ENCODE results near the gene TFB2M.
"Not testable (repeated sequence)": the region's sequence is repeated elsewhere in the genome, so short reads cannot be mapped to it uniquely, and the experiment has no call there.

Gene TFB2M, protein sequence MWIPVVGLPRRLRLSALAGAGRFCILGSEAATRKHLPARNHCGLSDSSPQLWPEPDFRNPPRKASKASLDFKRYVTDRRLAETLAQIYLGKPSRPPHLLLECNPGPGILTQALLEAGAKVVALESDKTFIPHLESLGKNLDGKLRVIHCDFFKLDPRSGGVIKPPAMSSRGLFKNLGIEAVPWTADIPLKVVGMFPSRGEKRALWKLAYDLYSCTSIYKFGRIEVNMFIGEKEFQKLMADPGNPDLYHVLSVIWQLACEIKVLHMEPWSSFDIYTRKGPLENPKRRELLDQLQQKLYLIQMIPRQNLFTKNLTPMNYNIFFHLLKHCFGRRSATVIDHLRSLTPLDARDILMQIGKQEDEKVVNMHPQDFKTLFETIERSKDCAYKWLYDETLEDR

DNA sequence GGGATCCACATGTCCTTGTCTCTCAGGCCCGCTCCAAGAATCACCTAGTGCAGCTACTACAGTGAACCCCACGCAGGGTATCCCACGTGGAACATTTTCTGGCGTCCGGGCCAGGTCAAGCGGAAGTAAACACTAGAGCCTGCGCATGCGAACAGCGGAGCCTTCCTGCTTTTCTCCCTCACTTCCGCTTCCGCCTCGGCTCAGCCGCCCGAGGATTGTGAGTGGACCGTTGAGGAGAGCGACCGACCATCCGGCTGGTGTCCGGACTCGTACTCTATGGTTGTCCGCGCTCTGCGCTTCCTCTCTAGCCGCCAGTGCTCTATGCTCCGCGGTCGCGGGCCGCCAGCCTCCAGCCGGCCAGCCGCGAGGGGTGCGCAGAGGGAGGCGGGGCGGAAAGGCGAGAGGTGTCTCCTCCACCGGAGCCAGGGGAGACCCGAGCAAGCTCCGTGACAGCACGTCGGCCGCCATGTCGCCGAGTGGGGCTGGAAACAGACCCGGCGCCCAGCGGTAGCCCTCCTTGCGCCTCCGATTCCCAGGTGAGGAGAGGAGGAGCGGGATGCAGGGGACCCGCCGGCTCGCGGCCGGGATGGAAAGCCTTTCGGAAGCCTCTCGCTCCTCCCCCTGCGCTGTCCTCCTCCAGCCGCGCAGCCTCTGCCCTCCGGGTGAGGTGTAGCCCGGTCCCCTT, at the start of gene TFB2M, which contains the start of gene CNST:
Gene TFB2M (minus strand): TSS at position 134 of the 685 bp plus-strand sequence. CDS start 123 bp downstream, at position 11.
Gene CNST (plus strand): TSS at position 329 of the 685 bp plus-strand sequence. CDS start 25,107 bp downstream, outside the sequence.
- peak; percentile 97 for FAIRE-seq

DNA sequence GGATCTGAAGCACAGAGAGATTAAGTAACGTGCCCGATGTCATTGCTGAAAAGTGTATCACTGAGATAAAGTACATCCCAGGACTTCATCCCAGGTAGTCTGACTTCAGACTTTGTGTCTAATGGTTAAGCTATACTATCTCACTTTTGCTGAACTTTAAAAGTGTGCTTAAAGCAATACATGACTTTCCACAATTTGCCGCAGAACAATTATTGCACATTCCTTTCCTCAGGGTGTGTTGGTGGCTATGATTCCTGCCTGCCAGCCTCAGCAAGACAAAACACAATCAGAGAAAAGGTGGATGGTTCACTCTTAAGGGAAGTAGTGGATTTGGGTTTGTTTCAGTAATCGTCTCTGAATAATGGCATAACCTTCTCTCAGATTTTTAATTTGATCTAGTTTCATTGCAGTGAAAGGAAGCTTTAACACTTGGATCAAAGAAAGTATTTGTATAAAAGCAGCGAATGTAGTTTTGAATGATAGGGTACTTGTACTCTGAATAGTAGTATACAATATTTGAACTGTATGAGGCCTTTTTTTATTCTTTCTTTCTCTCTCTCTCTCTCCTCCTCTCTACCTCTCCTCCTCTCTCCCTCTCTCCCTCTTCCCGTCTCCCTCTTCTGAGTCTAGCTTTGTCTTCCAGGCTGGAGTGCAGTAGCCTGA, 47.2 kb upstream of the TFB2M start:
- no peak for FAIRE-seq

DNA sequence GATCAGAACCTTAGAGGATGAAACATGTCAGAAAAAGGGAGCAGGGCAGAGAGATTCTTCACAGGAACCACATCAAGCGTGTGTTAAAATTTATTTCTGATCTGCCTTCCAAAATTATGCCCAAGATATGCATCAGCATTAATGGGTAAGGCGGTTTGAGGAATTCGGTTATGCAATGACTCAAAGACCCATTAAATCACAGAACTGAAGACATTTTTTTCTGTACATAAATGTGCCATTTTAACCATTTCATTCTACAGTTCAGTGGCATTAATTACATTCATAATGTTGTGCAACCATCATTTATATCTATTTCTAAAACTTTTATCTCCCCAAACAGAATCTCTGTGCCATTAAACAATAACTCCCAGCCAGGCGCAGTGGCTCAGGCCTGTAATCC, 43.6 kb upstream of the TFB2M start:
- no peak for FAIRE-seq

DNA sequence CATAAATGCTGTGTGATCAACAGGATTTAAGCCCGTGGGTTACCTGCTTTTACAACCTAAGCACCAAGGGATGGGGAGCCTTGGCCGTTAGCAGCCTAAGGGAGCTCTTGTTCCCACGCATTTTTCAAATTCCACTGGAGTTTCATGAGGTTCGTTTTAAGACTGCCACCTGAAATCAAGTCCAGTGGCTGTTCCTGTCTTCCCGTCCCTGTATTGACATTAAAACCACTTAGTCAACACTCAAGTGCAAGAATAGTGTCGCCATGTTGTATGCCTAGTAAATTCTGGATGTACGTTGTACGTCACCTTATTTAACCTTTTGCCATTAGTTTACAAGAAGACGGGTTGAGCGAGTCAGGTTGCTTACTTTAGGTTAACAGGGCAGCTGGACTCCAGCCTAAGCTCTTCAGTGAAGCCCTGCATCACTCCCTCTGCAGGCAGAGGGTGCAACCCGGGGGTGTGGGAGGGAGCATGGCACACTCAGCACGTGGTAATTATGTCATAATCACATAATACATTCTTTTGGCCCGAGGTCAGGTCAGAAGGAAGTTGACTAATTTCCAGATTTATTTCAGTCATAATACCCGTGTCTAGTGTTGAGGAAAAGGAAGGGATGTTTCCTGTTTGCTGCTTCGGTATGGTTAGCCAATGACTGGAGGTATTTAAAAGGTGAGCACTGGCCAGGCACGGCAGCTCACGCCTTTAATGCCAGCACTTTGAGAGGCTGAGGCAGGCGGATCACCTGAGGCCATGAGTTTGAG, 42.7 kb upstream of the TFB2M start:
- FAIRE-seq = no peak

DNA sequence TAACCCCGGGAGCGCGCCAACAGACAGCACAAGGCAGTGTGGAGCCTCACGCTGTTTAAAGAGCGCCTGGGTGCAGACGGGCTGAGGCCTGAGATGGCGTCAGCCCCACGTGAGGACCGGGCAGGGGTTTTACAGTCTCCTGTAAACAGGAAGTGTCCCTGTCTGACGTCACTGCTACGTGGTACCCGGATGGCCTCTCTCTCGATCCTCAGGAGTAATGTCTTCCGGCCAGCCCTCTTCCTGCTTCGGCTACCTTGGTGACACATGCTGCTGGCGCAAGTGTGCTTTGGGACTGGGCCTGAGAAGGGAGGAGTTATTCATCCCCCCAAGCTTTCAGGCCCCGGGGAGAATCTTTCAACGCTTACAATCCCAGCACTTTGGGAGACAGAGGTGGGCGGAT, 41.4 kb upstream of the TFB2M start:
- no peak for FAIRE-seq

DNA sequence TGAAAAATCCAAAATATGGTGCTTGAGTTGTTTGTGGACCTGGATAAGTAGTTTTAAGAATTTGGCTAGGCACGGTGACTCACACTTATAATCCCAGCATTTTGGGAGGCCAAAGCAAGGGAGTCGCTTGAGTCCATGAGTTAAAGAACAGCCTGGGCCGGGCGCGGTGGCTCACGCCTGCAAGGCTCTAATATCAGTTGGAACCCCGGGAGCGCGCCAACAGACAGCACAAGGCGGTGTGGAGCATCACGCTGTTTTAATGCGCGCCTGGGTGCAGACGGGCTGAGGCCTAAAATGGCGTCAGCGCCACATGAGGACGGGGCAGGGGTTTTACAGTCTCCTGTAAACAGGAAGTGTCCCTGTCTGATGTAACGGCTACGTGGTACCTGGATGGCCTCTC, 39.2 kb upstream of the TFB2M start:
- not testable (repeated sequence) for FAIRE-seq

DNA sequence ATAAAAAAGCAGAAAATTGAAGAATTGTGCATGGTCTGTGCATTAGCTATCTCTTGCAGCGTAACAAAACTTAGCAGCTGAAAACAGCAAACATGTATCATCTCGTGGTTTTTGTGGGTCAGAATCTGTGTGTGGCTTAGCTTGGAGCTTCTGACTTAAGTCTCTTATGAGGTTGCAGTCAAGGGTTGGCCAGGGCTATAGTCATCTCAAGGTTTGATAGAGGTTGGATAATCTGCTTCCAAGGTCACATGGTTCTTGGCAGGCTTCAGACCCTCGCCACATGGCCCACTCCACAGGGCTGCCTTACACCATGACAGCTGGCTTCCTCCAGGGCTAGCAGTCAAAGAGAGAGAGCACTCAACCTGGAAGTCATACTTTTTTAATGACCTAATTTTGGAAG, 36.1 kb upstream of the TFB2M start:
- FAIRE-seq = no peak

DNA sequence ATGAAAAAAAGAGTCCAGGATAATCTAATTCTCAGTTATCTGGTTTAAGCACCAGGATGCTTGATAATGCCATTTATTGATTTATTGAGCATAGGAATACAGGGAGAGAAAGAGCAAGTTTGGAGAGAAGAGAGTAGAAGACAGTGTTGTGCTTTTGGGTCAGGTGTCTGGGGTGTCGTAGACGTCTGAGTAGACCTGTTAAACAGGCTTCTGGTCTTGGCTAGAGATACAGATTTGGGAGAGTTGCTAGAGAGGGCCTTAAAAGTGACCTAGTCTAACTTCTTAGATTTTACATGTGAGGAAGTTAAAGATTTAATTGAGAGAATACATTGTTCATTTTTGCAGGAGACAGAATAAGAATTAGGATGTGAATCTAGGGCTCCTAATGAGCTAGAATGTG, 34.5 kb upstream of the TFB2M start:
- no peak for FAIRE-seq

DNA sequence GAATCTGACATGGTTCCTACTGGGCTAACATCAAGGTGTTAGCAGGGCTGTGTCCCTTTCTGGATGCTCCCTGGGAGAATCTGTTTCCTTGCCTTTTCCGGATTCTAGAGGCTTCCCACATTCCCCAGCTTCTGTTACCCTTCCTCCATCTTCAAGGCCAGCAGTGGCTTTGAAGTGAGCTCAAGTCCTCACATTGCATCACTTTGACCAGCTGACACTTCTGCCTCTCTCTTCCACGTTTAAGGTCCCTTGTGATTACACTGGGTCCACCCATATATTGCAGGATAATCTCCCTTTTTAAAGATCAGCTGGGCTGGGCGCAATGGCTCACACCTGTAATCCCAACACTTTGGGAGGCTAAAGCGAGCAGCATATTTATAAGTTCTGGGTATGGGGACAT, 33.3 kb upstream of the TFB2M start:
- FAIRE-seq = no peak

DNA sequence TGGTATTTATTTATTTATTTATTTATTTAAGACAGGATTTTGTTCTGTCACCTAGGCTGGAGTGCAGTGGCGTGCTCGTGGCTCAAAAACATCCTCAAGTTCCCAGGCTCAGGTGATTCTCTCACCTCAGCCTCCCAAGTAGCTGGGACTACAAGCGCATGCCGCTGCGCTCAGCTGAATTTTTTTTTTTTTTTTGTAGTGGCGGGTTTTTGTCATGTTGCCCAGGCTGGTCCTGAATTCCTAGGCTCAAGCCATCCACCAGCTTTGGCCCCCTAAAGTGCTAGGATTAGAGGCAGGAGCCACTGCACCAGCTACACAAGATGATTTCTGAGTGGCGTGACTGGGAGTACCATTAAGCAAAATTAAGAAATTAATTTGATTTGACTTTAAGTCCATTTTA, 31.9 kb upstream of the TFB2M start:
- FAIRE-seq = no peak

DNA sequence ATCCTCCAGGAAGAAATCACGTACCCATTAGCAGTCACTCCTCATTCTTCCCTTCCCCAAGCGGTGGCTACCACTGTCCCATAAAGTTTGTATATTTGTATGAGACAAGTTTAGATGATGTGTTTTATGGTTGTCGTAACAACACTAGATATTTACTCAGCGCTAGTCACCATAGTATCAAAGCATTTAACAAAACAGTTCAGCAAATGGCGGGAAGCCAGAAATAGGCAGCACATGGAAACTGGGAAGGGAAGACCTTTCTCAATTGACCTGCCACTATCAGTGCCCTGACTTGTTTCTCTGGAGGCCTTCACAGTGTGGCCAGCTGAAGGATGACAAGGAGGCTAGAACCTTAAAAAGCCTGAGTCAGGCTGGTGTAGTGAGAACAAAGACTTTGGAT, 31.3 kb upstream of the TFB2M start:
- no peak for FAIRE-seq

DNA sequence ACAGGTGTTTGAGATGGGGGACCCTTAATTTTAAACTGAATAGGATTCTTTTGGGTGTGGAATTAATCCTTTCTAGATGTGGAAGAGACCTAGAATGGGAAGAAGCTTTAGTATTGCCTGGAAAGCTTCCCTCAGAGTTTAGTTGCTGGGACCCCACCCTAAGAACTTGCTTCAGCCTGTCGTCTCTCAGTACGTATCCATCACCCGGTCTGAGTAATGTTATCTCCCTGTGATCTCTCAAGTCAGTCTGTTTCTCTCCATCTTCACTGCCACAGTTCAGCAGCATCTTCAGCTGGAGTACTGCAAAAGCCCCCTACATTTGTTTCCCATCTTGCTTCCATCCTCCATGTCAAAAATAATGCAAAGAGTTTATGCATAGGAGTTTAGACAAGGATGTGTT, 29.1 kb upstream of the TFB2M start:
- FAIRE-seq = no peak

DNA sequence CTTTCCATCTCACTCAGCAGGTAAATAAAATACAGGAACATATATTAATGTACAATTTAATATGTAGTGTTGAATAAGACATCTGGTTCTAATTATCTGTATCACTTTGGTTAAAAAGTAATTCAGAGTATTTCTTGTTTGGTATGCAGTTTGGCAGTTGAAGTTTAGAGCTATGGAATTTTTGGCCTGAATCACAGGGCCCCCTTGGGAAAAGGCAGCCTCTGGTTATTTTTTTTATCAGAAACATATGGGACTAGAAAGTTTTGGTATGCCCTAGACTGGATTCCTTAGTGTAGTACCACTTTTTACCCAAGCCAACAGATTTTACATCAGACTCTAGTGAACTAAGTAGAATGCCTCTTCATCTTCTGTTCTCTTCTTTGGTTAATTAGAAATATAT, 26.6 kb upstream of the TFB2M start:
- no peak for FAIRE-seq

DNA sequence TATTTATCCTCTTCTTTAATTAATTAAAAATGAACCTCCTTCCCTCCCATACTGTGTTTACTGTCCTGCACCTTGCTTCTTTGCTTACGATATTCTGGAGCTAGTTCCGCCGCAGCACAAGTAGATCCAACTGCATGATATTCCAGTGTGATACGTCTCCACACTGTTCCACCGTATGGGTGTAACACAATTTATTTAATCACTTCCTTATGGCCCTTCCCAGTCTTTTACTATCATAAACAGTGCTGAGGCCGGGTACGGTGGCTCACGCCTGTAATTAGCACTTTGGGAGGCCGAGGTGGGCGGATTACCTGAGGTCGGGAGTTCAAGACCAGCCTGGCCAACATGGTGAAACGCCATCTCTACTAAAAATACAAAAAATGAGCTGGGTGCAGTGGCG, 25.9 kb upstream of the TFB2M start:
- FAIRE-seq = no peak

DNA sequence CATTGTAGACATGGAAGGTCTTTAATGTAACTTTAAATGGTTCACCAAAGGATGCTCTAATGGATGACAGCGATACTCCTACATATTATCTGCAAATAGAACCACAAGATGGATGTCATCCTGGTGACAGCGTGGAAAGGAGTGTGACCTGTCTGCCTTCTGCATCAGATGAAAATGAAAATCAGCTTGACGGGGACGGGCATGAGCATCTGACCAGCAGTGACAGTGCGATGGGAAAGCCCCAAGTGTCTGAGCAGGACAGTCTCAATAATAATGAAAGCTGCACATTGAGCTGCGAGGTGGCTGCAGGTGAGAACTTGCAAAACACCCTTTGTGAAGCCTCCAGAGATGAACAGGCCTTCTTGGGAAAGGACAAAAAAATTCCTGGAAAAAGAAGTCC, 25.4 kb upstream of the TFB2M start:
- FAIRE-seq = no peak

DNA sequence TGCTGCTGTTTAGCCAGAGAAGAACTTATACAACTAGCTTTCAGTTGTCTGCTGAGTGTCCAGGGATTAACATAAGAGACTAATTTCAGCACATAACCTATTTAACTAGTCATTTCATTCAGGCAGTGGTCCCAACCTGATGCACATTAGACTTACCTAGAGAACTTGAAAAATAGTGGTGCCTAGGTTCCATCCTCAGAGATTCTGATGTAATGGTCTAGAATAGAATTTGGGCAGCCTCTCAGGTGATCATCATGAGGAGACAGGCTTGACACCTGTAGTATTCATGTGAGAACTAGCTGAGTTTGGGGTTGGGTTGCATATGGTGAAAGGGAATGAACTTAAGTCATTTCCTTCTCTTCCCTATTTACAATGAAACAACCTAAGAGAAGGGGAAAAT, 25.0 kb upstream of the TFB2M start:
- no peak for FAIRE-seq

DNA sequence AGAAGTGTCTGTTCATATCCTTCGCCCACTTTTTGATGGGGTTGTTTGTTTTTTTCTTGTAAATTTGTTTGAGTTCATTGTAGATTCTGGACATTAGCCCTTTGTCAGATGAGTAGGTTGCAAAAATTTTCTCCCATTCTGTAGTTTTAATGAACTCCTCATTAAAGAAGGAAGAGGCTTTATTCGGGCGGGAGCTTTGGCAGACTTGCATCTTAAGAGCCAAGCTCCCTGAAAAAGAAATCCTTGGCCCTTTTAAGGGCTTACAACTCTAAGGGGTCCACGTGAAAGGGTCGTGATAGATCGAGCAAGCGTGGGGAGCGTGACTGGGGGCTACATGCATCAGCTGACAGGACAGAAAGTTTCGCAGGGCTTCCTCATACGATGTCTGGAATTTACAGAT, 23.9 kb upstream of the TFB2M start:
- not testable (repeated sequence) for FAIRE-seq

DNA sequence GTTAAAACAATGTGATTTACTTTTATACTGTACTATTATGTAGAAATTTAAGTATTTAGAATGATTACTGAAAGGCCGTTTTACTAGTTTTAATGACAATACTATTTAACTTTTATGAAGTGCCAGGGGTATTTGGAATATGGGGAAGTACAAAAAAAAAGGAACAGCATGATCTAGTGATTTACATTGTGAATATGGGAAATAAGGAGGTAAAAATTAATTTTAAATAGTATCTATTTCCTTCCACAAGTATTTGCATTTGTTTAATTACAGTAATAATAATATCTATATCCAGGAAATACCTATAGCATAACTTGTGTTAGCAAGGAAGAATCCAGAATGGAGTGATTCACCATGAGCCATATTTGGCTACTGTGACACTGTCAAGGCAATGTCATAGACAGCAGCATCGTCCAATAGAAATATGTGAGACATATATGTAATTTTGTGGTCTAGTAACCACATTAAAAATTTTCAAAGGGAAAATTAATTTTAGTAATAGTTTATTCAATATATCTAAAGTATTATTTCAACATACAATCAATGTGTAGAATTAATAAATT, 22.2 kb upstream of the TFB2M start:
- FAIRE-seq = no peak

DNA sequence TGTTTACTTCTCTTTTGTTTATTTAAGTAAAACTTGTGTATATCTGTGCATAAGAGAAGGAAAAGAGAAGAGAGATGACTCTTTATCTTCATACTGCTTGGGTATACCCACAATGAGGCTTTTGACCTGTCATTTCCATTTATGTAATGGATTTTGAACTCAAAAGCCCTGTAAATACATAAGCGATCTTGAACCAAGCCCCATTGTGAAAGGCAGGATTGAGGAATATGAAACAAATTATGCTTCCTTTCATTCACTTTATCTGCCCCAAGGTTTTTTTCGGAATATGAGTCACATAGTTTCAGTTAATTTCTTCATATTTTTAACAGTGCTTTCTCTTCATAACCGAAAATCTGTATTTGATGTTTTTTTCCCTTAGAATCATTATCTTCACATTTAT, 21.5 kb upstream of the TFB2M start:
- no peak for FAIRE-seq

DNA sequence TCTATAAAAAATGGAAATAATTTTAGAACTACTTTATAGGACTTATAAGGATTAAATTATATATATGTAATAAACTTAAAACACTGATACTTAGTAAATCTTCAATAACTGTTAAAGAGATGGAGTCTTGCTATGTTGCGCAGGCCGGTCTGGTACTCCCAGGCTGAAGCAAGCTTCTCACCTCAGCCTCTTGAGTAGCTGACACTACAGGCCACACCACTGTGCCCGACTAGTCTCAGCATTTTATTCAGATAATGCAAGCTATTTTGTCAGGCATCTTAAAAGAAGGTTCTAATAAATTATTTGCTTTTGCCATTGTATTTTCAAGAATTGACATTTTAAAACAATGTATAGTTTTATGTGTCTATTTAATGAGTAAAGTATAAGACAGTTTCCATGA, 21.0 kb upstream of the TFB2M start:
- no peak for FAIRE-seq

DNA sequence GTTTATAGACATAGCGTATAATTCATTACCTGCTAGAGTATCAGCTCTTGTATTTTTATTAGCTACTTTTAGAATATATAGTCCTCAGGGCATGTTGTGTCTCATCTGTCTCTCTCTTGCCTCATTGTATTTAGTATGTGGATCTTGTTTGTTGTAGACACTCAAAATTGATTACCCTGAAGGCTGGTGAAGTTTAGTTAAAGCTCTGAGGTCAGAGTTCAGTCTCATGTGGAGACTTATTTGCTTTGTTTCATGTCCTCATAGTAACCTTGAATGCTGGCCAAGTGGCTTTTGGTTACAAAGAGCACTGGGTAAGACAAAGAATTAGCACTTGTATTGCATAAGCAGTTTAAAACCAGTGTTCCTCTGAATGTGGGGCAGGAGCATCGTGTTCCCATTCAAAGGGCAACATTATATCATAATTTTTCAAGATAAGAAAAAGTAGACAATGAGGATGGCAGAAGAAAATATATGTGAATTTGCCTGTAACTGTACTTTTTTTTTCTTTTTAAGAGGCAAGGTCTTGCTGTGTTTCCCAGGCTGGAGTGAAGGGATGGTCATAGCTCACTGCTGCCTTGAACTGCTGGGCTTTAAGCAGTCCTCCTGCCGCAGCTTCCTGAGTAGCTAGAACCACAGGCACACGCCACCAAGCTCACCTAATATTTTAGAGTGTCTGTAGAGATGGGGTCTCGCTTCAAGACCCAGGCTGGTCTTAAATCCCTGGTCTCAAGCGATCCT, 17.6 kb upstream of the TFB2M start:
- no peak for FAIRE-seq

DNA sequence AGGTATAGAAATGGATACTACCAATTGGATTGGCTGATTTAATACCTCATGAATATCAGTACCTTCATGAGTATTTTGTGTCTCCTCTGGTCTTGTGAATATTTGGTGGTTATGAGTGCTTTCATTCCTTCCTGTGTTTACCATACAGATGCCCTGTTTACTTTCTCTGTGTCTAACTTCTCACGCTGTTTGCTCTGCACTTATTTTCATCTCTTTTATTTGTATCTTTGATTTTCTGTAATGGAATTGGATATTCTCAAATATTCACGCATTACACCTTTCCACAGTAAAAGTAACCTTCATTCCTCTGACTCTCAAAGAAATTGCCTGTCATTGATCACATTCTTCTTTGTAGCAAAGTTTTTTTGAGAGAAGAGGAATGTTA, 17.0 kb upstream of the TFB2M start:
- no peak for FAIRE-seq
